HepG2 (cell line): ENCODE results near the gene ETV5. TPM values are rescaled to one million over a fixed set of nuclear protein-coding genes. Genes with fewer than 3 reads are reported as not detected.

Experiments used
- ATAC-seq: fragments of 200-7000 bp; cut with Tn5 transposase; 3 replicates; pipeline ENCODE4 v1.9.1; 2020; ENCODE audit warnings: mild to moderate bottlenecking, moderate library complexity
- BruUV-seq: library from RNA; stranded (reverse); fragments of 400-500 nt; replicated peaks from 2 replicates; lab custom pipeline; 2021; lab: Mats Ljungman, UMichigan
- CTCF ChIA-PET: fragments of 300-600 bp; formaldehyde crosslinking; extraction: SDS; loops from one replicate; lab custom pipeline; 2021; ENCODE audit warnings: low total read pairs, inconsistent platforms, low intra/inter-chr PET ratio; lab: Yijun Ruan, JAX
- POLR2A ChIA-PET: fragments of 350-600 bp; sonication (Branson Sonifier 250); formaldehyde crosslinking; loops from one replicate; lab custom pipeline; 2020; ENCODE audit warnings: antibody characterized with exemption, inconsistent platforms; lab: Yijun Ruan, JAX
- DNase-seq: peaks from one replicate; pipeline ENCODE4 v3.0.0-alpha.2; 2015; ENCODE audit warnings: low spot score
- FAIRE-seq: peaks from 3 replicates; lab custom pipeline; 2011; peaks lifted over from hg19 to GRCh38; lab: Jason Lieb, UNC
- H2AFZ ChIP-seq: one replicate; pipeline ENCODE4 v1.6.1; 2011; ENCODE audit warnings: low read length, inconsistent platforms
- H3K27ac ChIP-seq: fragments of 300-600 bp; 3 replicates; pipeline ENCODE4 v1.8.0; 2011; ENCODE audit warnings: mixed run types, mild to moderate bottlenecking, mixed read lengths, low read length, inconsistent platforms; ENCODE audit not compliant: insufficient read depth; ENCODE audit errors: extremely low read length
- H3K27me3 ChIP-seq, 2 experiments: fragments of 200-600 bp in 1 of 2; 2 replicates in 1 of 2; 3 replicates in 1 of 2; pipeline versions ENCODE4 v1.6.0 to v1.8.0; 2011; ENCODE audit warnings: low read length in 2 of 2, mild to moderate bottlenecking in 2 of 2, moderate library complexity in 2 of 2, inconsistent platforms in 1 of 2; ENCODE audit not compliant: insufficient read depth in 2 of 2, control insufficient read depth in 1 of 2
- H3K36me3 ChIP-seq, 2 experiments: fragments of 200-600 bp in 1 of 2; replicated peaks in 1 of 2; 2 replicates in 1 of 2; 3 replicates in 1 of 2; pipeline versions ENCODE4 v1.5.1 to v1.8.0; 2011; ENCODE audit warnings: low read length in 2 of 2, inconsistent platforms in 1 of 2; ENCODE audit not compliant: insufficient read depth in 2 of 2, control insufficient read depth in 1 of 2
- H3K4me1 ChIP-seq: 2 replicates; pipeline ENCODE4 v1.5.1; 2012; ENCODE audit warnings: low read length, inconsistent platforms; ENCODE audit not compliant: insufficient read depth
- H3K4me2 ChIP-seq: 2 replicates; pipeline ENCODE4 v1.6.0; 2011; ENCODE audit warnings: low read depth, low read length, inconsistent platforms
- H3K4me3 ChIP-seq, 3 experiments: fragments of 200-600 bp in 1 of 3; sonication (generic), shearing (Covaris generic) in 1 of 3; replicated peaks in 1 of 3; 2 replicates each; pipeline ENCODE4 v1.5.1; 2011 to 2016; ENCODE audit warnings: low read length in 3 of 3, inconsistent platforms in 2 of 3, low read depth in 2 of 3, mild to moderate bottlenecking in 2 of 3, control low read depth in 1 of 3, mixed read lengths in 1 of 3; ENCODE audit not compliant: insufficient read depth in 1 of 3
- H3K79me2 ChIP-seq: one replicate; pipeline ENCODE4 v1.6.1; 2011; ENCODE audit warnings: low read length, inconsistent platforms; ENCODE audit not compliant: insufficient read depth
- H3K9ac ChIP-seq: 2 replicates; pipeline ENCODE4 v1.6.0; 2011; ENCODE audit warnings: mild to moderate bottlenecking, low read depth, low read length, inconsistent platforms; ENCODE audit not compliant: insufficient read depth
- H3K9me3 ChIP-seq: 2 replicates; pipeline ENCODE4 v1.5.1; 2012; ENCODE audit warnings: mild to moderate bottlenecking, low read length
- H4K20me1 ChIP-seq: 2 replicates; pipeline ENCODE4 v1.6.0; 2011; ENCODE audit warnings: inconsistent platforms, mild to moderate bottlenecking, low read length, moderate library complexity; ENCODE audit not compliant: insufficient read depth
- ERF ChIP-seq: IDR thresholded peaks from 2 replicates; pipeline ENCODE4 v1.6.1; 2018; ENCODE audit warnings: missing biosample characterization, missing genetic modification reagents
- PCBP2 ChIP-seq: fragments of 200-400 bp; formaldehyde crosslinking; optimal IDR thresholded peaks from 2 replicates; pipeline ENCODE3; 2018; ENCODE audit warnings: low read length, low read depth; ENCODE audit not compliant: poor library complexity, severe bottlenecking
- SAFB2 ChIP-seq: sonication (generic); formaldehyde crosslinking; IDR thresholded peaks from 2 replicates; pipeline ENCODE4 v1.5.1; 2020; ENCODE audit warnings: missing genetic modification reagents, low read depth, mild to moderate bottlenecking, borderline replicate concordance
- SATB2 ChIP-seq: sonication (generic); formaldehyde crosslinking; IDR thresholded peaks from 2 replicates; pipeline ENCODE4 v1.5.0; 2020; ENCODE audit warnings: missing genetic modification reagents
- SNAPC4 ChIP-seq: sonication (generic); formaldehyde crosslinking; IDR thresholded peaks from 2 replicates; pipeline ENCODE4 v1.4.0; 2020; ENCODE audit warnings: mild to moderate bottlenecking, missing genetic modification reagents
- ZBTB3 ChIP-seq: sonication (generic); formaldehyde crosslinking; IDR thresholded peaks from 2 replicates; pipeline ENCODE4 v1.4.0; 2020; ENCODE audit warnings: low read depth, mild to moderate bottlenecking, moderate library complexity, missing genetic modification reagents, borderline replicate concordance
- ZBTB49 ChIP-seq: sonication (generic); formaldehyde crosslinking; IDR thresholded peaks from 2 replicates; pipeline ENCODE4 v1.4.0; 2020; ENCODE audit warnings: missing genetic modification reagents, borderline replicate concordance
- ZNF577 ChIP-seq: sonication (generic); formaldehyde crosslinking; IDR thresholded peaks from 2 replicates; pipeline ENCODE4 v1.4.0; 2020; ENCODE audit warnings: mild to moderate bottlenecking, low read depth, missing genetic modification reagents, borderline replicate concordance
- ZNF883 ChIP-seq: sonication (generic); formaldehyde crosslinking; IDR thresholded peaks from 2 replicates; pipeline ENCODE4 v1.5.1; 2020; ENCODE audit warnings: mild to moderate bottlenecking, missing genetic modification reagents; ENCODE audit errors: not compliant biosample characterization
- WGBS: methylation state at CpG from one replicate; pipeline ENCODE4 v1.1.6; 2017; ENCODE audit warnings: low lambda C conversion rate; 5-methylcytosine and 5-hydroxymethylcytosine counted together
- in situ Hi-C: cut with HindIII; loops from 2 replicates; pipeline ENCODE4 v1.10.0; 2017; ENCODE audit warnings: low pct_unique_long_range_greater_than_20kb; ENCODE audit not compliant: extremely low pct_ligation_motif_present
- intact Hi-C: fragments of 100-400 bp; cut with micrococcal nuclease; formaldehyde crosslinking; loops from one replicate; pipeline ENCODE4 v1.10.0; 2022; ENCODE audit not compliant: unreplicated experiment
- polyA plus RNA-seq, 8 experiments: library from polyadenylated mRNA; depleted of rRNA in 3 of 8; stranded (reverse) in 7 of 8; unstranded in 1 of 8; fragments of >200 nt; fragmentation: Illumina TruSeq in 4 of 8; extraction: Trizol in 4 of 8; gene quantifications; 2 replicates each; pipeline versions ENCODE4 v1.2.1 to v1.2.3, GENCODE V29; 2011 to 2016; ENCODE audit warnings: low read depth in 4 of 8, missing spikeins in 1 of 8, mixed read lengths in 1 of 8; ENCODE audit not compliant: insufficient read depth in 1 of 8
- total RNA-seq, 5 experiments: library from RNA; depleted of rRNA; stranded (reverse); fragments of >200 nt; fragmentation: Illumina TruSeq; extraction: Trizol; gene quantifications; 2 replicates each; pipeline ENCODE4 v1.2.3, GENCODE V29; 2016; ENCODE audit warnings: low read depth in 1 of 5

ETV5 gene
- total and polyA plus RNA-seq, 2 of the 13 experiments (the other 11 are each of a cell fraction or from before 2014, with no cell fraction given) = 52.9 to 57.2 TPM

GRCh38 chr3:186121278-186121677, 12.4 kb upstream of the ETV5 start:
- ChIA-PET POLR2A (no interaction called here), CTCF (no interaction called here)
- BruUV-seq = no TSS peak
- Histone ChIP-seq H3K79me2 (no peaks in the 10 kb centered on the region), H3K4me3 (no peak overlapping the region), H3K27ac (no peak overlapping the region), H3K27me3 (no peaks in the 10 kb centered on the region), H3K4me1 (peaks cover 7% of the 10 kb centered on the region; the same call in 1 of the 2 replicates), H2AFZ (no peak overlapping the region), H3K9me3 (no peaks in the 10 kb centered on the region), H3K36me3 (no peaks in the 10 kb centered on the region), H3K4me2 (no peak overlapping the region), H4K20me1 (no peaks in the 10 kb centered on the region), H3K9ac (no peak overlapping the region)
- no peak for DNase-seq
- in situ Hi-C loops = no loop called here
- TF ChIP-seq SAFB2 = no peak
- peak; percentile 14 for TF ChIP-seq PCBP2
- intact Hi-C loops = no loop called here
- no peak for FAIRE-seq
- ATAC-seq = no peak
- 67% methylated on average over 6 of the region's 6 CpGs for WGBS

- BruUV-seq = no TSS peak
- Histone ChIP-seq H3K4me3 (no peak overlapping the region), H3K4me1 (peaks cover 7% of the 10 kb centered on the region; the same call in 1 of the 2 replicates), H3K27me3 (peaks cover 0 to 6% of the 10 kb centered on the region in 2 experiments; a peak in 1 of 5 replicates), H3K9me3 (no peaks in the 10 kb centered on the region), H3K27ac (no peak overlapping the region), H4K20me1 (no peaks in the 10 kb centered on the region), H3K36me3 (no peaks in the 10 kb centered on the region), H2AFZ (no peak overlapping the region), H3K79me2 (no peaks in the 10 kb centered on the region), H3K9ac (no peak overlapping the region), H3K4me2 (no peak overlapping the region)
- FAIRE-seq (no peak), ATAC-seq (no peak), DNase-seq (no peak)
- 17% methylated on average over 4 of the region's 4 CpGs for WGBS
- CTCF ChIA-PET = no interaction called here
- TF ChIP-seq SNAPC4 (CRISPR knock-in tag) (no peak), ERF (no peak), ZNF883 (CRISPR knock-in tag) (no peak), SATB2 (CRISPR knock-in tag) (no peak), ZNF577 (CRISPR knock-in tag) (no peak), ZBTB3 (CRISPR knock-in tag) (no peak), ZBTB49 (CRISPR knock-in tag) (no peak)
- intact Hi-C loops = no loop called here
- in situ Hi-C loops = loop anchor here (10.0 kb wide), 1 partner anchor 125 kb away; no protein-coding TSS in a partner anchor
- POLR2A ChIA-PET = no interaction called here
Measured at GRCh38 chr3:186119499-186119898, 10.6 kb upstream of the ETV5 start.
